CD4-positive, alpha-beta T cell treated with Interleukin-12 subunit alpha and Interleukin-12 subunit beta, for 1 hour (primary cell): ENCODE measurements around the gene MYO15A.

Experiments
- DNase-seq: peaks from one replicate; pipeline ENCODE4 v3.0.0-alpha.2; 2020

The MYO15A gene

DNA sequence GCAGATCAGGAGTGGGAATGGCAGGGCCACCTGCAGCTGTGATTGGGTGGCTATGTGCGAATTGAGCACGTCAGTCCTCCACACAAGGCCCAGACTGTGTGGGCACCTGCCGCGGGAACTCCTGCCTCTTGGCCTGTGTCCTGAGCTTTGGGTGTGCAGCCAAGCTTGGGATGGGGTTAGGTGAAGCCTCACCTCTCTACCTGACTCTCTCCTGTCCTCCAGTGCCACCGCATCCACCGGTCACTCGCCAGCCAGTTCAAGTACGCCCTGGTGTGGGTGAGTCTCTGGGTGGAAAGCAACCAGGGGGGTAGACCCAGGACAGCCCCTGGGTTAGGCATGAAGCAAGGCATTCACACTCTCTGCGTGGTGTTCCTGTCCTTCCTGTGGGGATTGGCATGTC lies 2.3 kb upstream of the MYO15A start:
- DNase-seq, result no peak

DNA sequence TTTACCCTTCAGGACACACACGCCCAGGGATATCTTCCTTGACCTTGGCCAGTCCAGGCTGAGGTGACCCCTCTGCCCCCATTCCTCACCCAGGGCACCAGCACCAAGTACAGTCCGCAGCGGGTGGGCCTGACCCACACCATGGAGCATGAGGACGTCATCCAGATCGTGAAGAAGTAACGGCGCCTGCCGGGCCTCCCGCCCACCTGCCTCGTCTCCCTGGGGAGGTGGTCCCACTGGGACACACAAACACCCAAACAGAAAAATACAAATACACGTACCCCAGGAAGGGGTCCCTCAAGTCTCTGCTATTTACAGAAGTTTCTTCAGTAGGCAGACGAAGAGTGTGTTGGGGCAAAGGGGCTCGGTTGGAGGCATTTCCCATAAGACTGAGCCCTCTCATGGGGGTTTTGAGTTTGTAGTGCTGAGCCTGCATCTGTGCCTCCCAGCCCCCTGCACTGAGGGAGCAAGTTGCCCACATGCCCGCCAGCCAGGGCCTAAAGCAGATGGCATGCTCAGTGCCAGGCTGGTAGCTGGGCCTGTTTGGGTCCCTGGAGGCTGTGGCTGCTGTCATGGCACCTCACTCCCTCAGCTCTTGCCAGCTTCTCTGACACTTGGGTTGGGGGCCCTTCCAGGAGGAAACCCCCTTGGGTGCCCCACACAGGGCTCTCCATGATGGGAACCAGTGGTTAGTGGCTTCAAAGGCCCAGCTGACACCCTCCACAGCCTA lies 1.3 kb upstream of the MYO15A start:
- no peak for DNase-seq

DNA sequence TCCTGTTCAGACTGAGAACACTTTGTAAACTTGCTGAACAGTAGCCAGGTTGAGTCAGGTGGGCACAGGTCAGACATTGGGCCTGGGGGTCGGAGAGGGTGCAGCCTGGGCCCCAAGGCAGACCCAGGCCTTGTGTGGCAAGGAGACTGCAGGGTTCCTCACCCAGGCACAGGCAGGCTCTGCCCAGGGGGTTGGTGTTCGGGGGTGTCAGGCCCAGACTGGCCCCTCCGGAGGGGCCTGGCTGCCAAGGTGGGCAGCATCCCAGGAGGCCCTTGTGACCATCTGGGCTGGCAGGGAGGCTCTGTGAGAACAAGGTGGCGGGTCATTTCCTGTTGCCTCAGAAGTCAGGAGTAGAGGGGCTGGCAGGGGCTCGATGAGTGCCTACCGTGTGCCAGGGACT lies 585 bp upstream of the MYO15A start:
- no peak for DNase-seq

DNA sequence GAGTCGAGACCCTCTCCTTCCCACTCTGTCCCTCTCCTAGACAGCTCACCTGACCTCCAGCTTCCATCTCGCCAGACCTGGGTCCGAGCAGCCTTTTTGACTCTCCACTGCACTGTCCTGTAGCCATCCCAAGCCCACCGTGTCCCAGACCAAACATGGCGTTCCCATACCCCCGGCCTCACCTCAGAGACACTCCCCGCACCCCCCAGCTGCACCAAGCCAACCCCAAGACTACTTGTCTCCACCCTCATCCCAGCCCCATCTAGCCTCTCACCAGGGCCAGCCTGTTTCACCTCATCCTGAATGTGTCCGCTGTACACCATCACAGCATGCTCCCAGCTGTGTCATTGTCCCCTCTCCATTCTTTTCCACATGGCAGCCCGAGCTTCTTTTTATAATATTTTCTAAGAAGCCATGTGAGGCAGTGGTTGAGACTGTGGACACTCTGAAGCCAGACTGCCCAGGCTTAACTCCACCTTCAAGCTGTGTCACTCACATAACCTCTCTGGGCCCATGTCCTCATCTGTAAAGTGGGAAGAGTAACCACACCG lies 1.5 kb downstream of the MYO15A start:
- no peak for DNase-seq

DNA sequence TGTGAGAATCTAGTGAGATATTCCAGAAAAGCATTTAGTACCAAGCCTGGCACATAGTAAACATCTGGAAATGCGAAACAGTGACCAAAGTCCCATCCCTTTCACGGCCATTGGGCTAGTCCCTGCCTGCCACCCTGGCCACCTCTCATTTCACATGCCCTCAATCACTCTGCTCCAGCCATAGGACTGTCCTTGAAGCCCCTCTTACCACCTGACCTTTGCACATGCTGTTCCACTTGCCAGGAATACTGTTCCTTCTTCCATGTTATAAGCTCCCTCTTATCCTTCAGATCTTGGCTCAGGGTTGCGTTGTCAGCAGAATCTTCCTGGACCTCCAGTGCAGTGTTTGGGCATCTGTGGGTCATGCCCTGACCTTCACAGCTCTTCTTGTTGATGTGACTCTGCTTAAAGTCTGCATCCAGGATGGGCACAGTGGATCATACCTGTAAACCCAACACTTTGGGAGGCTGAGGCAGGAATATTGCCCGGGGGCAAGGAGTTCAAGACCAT lies 2.1 kb downstream of the MYO15A start:
- DNase-seq, result no peak

DNA sequence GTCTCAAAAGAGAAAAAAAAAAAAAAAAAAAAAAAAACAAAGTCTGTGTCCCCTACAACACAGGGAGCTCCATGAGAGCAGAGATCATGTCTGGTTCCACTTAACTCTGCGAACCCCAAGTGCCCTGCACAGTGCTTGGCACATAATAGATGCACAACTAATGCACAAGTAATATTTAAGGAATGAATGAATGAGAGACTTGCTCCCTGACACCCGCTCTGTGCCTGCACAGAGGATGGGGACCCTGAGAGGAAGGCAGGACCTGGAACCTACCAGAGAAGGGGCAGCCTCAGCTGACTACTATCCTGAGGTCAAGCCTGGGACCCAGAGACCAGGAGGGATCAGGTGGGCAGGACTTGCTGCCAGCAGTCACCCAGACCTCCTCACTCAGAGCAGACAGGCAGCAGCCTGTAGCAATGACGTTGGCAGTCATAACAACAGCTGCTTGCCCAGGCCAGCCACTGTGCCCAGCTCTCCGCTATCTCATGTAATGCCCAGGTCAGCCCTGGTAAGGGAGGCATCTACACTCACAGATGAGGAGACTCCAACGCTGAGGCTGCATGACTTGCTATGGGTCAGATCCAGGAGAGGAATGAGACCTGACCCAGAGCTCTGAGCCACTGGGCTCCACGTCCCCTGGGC lies 2.9 kb downstream of the MYO15A start:
- no peak for DNase-seq

DNA sequence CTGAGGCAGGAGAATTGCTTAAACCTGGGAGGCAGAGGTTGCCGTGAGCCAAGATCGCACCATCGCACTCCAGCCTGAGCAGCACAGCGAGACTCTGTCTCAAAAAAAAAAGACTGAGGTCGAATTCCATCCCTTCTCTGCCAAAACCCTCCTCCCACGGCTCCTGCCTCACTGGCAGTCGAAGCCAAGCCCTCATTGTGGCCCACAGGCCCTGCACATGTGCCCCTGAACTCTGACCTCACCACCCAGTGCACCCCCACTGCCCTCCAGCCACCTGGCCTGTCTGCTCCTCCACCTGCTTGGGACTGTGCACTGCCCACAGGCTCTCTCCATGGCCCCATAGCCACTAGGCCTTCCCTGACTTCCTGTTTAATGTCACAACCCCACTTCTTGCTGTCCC lies 7.0 kb downstream of the MYO15A start:
- DNase-seq, result no peak

DNA sequence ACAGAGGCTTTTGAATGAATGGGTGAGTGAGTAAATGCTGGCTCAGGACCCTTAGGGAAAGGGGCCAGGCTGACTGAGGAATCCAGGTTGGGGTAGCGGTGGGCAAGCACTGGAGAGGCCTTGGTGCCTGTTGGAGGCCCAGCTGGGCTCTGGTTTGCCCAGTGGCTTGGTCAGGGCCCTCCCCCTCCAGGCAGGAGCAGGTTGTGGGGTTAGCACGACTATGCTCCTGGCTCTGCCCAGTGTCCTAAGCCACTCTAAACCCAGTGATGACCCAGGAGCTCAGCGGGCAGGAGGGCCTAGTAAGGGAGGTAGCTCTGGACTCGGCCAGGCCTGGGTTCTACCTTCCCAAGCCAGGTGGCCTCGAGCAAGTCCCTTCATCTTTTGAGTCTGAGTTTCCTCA lies 7.5 kb downstream of the MYO15A start:
- no peak for DNase-seq

DNA sequence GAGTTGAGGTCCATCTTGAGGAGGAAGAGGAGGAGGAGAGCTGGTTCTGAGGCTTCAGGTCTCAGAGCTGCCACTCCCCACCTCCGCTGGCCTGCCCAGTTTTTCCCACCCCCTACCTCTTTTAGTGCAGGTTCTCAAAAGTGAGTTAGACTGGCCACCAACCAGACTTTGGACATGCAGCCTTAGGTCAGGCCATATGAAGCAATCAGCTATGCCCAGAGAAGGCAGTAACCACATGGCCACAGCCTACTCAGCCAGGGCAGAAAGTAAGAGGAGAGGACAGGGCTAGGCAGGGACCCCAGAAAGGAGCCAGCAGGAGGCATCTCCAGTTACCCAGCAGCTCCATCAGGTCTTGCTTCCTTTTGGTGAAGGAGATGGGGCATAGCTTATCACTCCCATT lies 9.0 kb downstream of the MYO15A start:
- no peak for DNase-seq

DNA sequence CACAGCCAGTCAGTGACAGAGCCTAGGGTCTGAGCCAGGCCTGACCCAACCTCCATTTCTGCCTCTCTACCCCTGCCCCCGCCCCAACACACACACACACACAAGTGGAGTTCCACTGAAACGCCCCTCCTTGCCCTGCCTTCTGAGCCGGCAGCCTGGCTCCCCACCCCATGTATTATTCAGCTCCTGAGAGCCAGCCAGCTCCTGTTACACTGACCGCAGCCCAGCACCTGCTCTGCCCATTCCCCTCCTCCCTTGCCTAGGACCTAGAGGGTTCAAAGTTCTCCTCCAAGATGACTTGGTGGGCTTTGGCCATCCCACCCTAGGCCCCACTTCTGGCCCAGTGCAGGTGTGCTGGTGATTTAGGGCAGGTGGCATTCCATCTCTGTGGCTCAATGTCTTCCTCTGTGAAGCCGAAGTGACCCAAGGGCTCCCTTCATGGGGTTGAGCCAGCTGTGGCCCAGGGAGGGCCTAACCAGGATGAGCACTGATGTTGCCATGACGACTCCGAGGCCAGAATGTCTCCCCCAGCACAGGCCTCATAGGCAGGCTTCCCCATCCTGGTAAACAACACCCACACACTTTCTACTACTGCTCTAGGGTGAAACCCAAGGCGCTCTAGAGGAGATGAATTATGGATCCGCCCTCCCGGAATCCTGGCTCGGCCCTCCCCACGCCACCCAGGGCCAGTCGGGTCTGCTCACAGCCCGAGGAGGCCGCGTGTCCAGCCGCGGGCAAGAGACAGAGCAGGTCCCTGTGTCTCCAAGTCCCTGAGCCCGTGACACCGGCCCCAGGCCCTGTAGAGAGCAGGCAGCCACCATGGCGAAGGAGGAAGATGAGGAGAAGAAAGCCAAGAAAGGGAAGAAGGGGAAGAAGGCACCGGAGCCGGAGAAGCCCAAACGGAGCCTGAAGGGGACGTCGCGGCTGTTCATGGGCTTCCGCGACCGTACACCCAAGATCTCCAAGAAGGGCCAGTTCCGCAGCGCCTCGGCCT lies 9.7 kb downstream of the MYO15A start:
- no peak for DNase-seq

DNA sequence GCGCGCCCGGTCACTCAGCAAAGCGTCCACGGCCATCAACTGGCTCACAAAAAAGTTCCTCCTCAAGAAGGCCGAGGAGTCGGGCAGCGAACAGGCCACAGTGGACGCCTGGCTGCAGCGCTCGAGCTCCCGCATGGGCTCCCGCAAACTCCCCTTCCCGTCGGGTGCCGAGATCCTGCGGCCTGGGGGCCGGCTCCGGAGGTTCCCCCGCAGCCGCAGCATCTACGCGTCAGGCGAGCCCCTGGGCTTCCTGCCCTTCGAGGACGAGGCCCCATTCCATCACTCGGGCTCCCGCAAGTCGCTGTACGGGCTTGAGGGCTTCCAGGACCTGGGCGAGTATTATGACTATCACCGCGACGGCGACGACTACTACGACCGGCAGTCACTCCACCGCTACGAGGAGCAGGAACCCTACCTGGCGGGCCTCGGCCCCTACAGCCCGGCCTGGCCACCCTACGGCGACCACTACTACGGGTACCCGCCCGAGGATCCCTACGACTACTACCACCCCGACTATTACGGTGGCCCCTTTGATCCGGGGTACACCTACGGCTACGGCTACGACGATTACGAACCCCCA lies 10.7 kb downstream of the MYO15A start:
- DNase-seq, result no peak

DNA sequence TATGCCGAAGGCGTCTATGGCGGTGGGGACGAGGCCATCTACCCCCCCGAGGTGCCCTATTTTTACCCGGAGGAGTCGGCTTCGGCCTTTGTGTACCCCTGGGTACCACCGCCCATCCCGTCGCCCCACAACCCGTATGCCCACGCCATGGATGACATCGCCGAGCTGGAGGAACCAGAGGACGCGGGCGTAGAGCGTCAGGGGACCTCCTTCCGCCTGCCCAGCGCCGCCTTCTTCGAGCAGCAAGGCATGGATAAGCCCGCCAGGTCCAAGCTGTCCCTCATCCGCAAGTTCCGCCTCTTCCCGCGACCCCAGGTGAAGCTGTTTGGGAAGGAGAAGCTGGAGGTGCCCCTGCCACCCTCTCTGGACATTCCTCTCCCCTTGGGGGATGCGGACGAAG lies 11.4 kb downstream of the MYO15A start:
- no peak for DNase-seq

DNA sequence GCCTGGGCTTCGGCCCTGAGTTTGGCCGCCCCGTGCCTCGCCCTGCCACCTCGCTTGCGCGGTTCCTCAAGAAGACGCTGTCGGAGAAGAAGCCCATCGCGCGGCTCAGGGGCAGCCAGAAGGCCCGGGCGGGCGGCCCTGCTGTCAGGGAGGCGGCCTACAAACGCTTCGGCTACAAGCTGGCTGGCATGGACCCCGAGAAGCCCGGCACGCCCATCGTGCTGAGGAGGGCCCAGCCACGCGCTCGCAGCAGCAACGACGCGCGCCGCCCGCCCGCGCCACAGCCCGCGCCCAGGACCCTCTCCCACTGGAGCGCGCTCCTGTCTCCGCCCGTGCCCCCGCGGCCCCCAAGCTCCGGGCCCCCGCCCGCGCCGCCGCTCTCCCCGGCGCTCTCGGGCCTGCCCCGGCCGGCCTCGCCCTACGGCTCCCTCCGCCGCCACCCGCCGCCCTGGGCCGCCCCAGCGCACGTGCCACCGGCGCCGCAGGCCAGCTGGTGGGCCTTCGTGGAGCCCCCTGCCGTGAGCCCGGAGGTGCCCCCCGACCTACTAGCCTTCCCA lies 12.0 kb downstream of the MYO15A start:
- no peak for DNase-seq

DNA sequence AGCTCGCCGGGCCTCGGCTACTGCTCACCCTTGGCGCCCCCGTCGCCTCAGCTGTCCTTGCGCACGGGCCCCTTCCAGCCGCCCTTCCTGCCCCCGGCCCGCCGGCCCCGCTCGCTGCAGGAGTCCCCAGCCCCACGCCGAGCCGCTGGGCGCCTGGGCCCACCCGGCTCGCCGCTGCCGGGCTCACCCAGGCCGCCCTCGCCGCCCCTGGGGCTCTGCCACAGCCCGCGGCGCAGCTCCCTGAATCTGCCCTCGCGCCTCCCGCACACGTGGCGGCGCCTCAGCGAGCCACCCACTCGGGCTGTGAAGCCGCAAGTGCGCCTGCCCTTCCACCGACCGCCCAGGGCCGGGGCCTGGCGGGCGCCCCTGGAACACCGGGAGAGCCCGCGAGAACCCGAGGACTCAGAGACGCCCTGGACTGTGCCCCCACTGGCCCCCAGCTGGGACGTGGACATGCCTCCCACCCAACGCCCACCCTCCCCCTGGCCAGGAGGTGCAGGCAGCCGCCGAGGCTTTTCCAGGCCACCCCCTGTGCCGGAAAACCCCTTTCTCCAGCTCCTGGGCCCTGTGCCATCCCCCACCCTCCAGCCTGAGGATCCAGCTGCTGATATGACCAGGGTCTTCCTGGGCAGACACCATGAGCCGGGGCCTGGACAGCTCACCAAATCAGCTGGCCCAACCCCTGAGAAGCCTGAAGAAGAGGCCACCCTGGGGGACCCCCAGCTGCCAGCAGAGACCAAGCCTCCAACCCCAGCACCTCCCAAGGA lies 12.8 kb downstream of the MYO15A start:
- no peak for DNase-seq

DNA sequence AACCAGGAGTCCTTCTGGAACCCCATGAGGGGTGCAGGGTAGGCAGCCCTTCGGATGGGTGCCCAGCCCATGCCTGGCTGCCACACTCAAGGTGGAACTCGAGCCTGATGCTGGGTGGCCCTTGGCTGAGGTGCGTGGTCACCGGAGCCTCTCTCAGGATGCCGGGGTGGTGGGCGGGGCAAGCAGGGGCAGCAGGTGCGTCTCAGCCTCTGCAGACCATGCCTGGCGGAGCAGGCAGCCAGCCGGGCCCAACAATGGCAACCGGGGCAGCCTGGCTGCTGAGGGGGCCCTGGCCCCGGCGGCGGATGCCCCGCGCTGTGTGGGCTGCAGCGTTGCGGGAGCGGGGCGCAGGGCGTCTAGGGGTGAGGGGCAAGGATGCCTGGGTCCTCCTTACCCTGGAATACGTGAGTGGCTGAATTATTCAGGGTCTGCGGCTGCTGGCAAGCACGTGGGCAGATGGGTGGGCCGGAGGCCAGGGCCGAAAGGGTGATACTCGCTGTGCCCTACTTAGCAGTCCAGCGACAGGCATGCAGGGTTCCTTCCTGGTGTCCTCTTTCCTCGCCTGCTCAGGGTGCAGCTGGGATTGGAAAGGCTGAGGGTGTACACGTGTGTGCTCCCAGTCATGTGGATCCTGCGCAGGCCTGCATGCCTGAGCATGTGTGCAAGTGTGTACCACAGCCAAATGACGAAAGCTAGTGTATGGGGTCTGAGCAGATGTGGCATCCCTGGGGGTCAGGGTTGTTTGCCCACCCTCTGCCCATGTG lies 14.6 kb downstream of the MYO15A start:
- DNase-seq, result no peak

DNA sequence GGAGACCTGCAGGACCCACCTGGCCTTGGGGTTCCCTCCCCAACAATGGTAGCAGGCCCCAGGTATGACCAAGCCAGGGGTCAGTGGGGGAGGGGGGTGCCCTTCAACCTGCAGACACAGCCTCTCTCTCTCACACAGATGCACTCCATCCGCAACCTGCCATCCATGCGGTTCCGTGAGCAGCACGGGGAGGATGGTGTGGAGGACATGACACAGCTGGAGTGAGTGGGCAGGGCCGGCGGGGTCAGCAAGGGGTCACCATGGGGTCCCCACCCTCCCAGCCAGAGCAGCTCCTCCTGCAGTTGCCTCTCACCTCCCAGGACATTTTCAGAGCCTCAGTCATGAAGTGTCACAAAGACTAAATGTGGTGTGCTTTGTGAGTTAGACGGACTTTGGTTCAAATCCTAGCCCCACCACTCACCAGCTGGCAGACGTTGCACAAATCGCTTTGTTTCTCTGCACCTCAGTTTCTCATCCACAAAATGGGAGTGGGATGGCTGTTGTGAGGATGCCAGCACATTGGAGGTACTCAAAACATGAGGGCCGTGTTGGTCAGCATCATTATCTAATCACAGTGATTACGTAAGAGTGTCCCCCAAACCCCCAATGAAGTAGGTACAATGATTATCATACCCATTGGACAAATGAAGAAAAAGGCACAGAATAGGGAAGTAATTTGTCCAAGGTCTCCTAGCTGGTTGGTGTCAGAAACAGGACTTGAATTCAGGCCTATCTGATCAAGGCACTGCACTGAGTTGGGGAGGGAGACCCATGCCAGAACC lies 16.0 kb downstream of the MYO15A start:
- DNase-seq, result no peak

DNA sequence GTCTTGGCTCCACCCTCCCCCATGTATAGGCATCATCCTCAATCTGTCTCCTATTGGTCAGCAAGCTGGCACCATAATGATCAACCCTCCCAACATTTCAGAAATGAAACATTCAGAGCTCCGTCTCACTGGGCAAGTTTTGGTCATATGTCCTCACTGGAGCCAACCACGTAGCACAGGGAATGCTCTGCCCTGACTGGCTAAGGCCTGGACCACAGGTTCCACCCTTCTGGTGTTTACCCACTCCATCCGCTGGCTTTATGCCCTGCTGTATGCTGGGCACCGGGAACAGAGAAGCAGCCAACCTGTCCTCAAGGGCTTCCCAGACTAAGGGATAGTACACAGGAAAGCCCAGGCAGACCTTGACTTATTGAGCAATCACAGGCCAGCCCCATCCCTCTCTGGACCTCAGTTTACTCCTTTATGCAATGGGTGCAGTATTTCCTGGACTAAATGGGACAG lies 20.5 kb downstream of the MYO15A start:
- DNase-seq, result no peak

DNA sequence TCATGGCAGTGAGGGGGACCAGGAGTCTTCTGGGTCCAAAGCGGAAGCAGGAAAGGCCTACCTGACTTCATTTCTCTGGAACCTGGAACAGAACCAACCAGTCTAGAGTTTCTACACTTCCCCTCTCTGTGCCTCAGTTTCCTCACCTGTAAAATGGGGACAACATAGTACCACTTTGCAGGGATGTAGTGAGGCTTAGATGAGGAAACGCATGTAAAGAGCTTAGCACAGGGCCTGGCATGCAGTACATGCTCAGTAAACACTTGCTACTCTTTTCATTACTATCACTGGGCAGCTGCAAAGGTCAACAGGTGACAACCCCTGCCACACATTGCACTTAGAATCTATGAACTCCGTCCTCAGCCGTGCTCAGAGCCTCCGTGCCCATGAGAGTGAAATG lies 24.2 kb downstream of the MYO15A start:
- DNase-seq, result no peak

DNA sequence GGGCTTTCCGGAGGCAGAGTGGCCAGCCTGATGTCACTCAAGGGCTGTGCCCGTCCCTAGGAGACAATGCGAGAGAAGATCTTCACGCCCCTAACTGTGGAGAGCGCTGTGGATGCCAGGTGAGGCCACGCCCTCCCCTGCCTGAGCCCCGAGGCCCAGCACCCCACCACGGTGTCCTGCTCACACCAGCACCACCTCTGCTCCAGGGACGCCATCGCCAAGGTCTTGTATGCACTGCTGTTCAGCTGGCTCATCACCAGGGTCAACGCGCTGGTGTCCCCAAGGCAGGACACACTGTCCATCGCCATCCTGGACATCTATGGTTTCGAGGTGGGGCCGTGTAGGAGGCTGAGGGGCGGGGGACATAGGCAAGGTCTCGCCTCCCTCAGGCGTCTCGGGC lies 27.8 kb downstream of the MYO15A start:
- DNase-seq, result no peak
